Neural progenitor cell (in vitro differentiated cells): ENCODE measurements around the gene REXO5. TPM values are rescaled to one million over a fixed set of nuclear protein-coding genes. Genes with fewer than 3 reads are reported as not detected.

ENCODE experiments used
- DNase-seq: peaks from one replicate; pipeline ENCODE4 v3.0.0-alpha.2; 2016; ENCODE audit warnings: low spot score
- H2AFZ ChIP-seq: fragments of 200-600 bp; sonication (generic); replicated peaks from 2 replicates; pipeline ENCODE4 v1.6.1; 2016; ENCODE audit warnings: antibody characterized with exemption
- H3F3A ChIP-seq: fragments of 200-600 bp; sonication (generic); 2 replicates; pipeline ENCODE4 v1.6.1; 2016; ENCODE audit warnings: antibody characterized with exemption, low read depth
- H3K27ac ChIP-seq: fragments of 200-600 bp; sonication (generic); 2 replicates; pipeline ENCODE4 v1.5.1; 2016; ENCODE audit warnings: mild to moderate bottlenecking
- H3K27me3 ChIP-seq: fragments of 200-600 bp; sonication (generic); 2 replicates; pipeline ENCODE4 v1.6.1; 2016; ENCODE audit warnings: mild to moderate bottlenecking, moderate library complexity
- H3K36me3 ChIP-seq: fragments of 200-600 bp; sonication (generic); 2 replicates; pipeline ENCODE4 v1.5.1; 2016
- H3K4me1 ChIP-seq: fragments of 200-600 bp; sonication (generic); 2 replicates; pipeline ENCODE4 v1.6.1; 2016; ENCODE audit warnings: mixed run types
- H3K4me2 ChIP-seq: fragments of 200-600 bp; sonication (generic); 2 replicates; pipeline ENCODE4 v1.6.1; 2016
- H3K4me3 ChIP-seq: fragments of 200-600 bp; sonication (generic); 2 replicates; pipeline ENCODE4 v1.5.1; 2016
- H3K79me2 ChIP-seq: fragments of 200-600 bp; sonication (generic); 2 replicates; pipeline ENCODE4 v1.6.1; 2016; ENCODE audit warnings: low read depth
- H3K9ac ChIP-seq: fragments of 200-600 bp; sonication (generic); 2 replicates; pipeline ENCODE4 v1.6.1; 2016
- H3K9me3 ChIP-seq: fragments of 200-600 bp; sonication (generic); 2 replicates; pipeline ENCODE4 v1.5.1; 2016; ENCODE audit warnings: low read depth
- H4K20me1 ChIP-seq: fragments of 200-600 bp; sonication (generic); 2 replicates; pipeline ENCODE4 v1.6.1; 2016; ENCODE audit warnings: low read depth
- H3K27ac Mint-ChIP-seq: 3 replicates; pipeline ENCODE4 v1.8.0; 2021; ENCODE audit warnings: mixed read lengths
- H3K27me3 Mint-ChIP-seq: 2 replicates; pipeline ENCODE4 v1.8.0; 2022; ENCODE audit warnings: low read depth, mild to moderate bottlenecking, inconsistent platforms, moderate library complexity, mixed read lengths; ENCODE audit not compliant: insufficient read depth
- H3K36me3 Mint-ChIP-seq: 3 replicates; pipeline ENCODE4 v1.8.0; 2021; ENCODE audit warnings: mixed read lengths
- H3K4me1 Mint-ChIP-seq: 3 replicates; pipeline ENCODE4 v1.8.0; 2021; ENCODE audit warnings: mixed read lengths
- H3K4me3 Mint-ChIP-seq: 3 replicates; pipeline ENCODE4 v1.8.0; 2021; ENCODE audit warnings: mild to moderate bottlenecking, moderate library complexity, mixed read lengths
- H3K9me3 Mint-ChIP-seq: 3 replicates; pipeline ENCODE4 v1.8.0; 2020; ENCODE audit warnings: mixed read lengths
- EZH2 ChIP-seq: fragments of 200-600 bp; sonication (generic); IDR thresholded peaks from 2 replicates; pipeline ENCODE4 v1.6.1; 2017; ENCODE audit warnings: antibody characterized with exemption, mild to moderate bottlenecking, moderate library complexity
- EZH2phosphoT487 ChIP-seq: fragments of 200-600 bp; sonication (generic); IDR thresholded peaks from 2 replicates; pipeline ENCODE4 v1.6.1; 2017; ENCODE audit warnings: antibody characterized with exemption
- total RNA-seq: library from RNA; depleted of rRNA; stranded (reverse); fragments of >200 nt; gene quantifications from 2 replicates; pipeline ENCODE4 v1.2.3, GENCODE V29; 2015; ENCODE audit warnings: low replicate concordance
- TF ChIP-seq, protein P1 (sequence below): fragments of 200-600 bp; sonication (generic); IDR thresholded peaks from 2 replicates; pipeline ENCODE4 v1.5.1; 2017; ENCODE audit warnings: antibody characterized with exemption, mild to moderate bottlenecking

The REXO5 gene
- total RNA-seq, 1 donor from 2014 or later: 13.1 TPM

DNA sequence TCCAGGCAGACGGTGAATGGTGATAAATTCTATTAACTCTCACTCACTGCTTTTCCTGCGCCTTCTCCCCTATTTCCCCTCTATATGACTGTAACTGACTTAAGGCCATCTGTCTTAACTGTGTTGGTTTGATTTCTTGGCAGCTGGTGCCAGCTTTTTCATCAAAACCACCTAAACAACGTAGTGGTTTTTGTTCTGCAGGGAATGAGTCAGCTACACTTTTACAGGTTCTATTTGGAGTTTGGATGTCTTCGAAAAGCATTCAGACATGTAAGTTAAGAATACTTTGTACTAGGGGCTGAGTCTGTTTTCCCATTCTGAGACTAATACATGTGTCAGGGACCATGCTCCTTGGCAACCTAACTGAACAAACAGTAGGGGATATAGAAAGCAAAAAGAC, 8.5 kb downstream of the REXO5 start:
- H3K4me2 ChIP-seq: no peak overlapping the region
- no peaks in the 10 kb centered on the region for H3K9me3 Mint-ChIP-seq
- H3K4me1 Mint-ChIP-seq: no peaks in the 10 kb centered on the region
- no peak overlapping the region for H3K27ac ChIP-seq
- no peaks in the 10 kb centered on the region for H3K4me1 ChIP-seq
- no peaks in the 10 kb centered on the region for H3K27me3 Mint-ChIP-seq
- H3K4me3 ChIP-seq: no peak overlapping the region
- no peak for DNase-seq
- H4K20me1 ChIP-seq: no peaks in the 10 kb centered on the region
- no peak overlapping the region for H3K27ac Mint-ChIP-seq
- no peaks in the 10 kb centered on the region for H3K79me2 ChIP-seq
- H3K4me3 Mint-ChIP-seq: no peak overlapping the region
- H3K9ac ChIP-seq: no peak overlapping the region
- no peaks in the 10 kb centered on the region for H3F3A ChIP-seq
- no peak for TF ChIP-seq EZH2
- no peak overlapping the region for H2AFZ ChIP-seq
- H3K36me3 Mint-ChIP-seq: peaks cover 14% of the 10 kb centered on the region
- no peaks in the 10 kb centered on the region for H3K9me3 ChIP-seq
- peaks cover 7% of the 10 kb centered on the region for H3K36me3 ChIP-seq
- H3K27me3 ChIP-seq: no peaks in the 10 kb centered on the region

- Mint-ChIP-seq H3K36me3 (peaks cover 16% of the 10 kb centered on the region), H3K27ac (no peak overlapping the region), H3K27me3 (no peaks in the 10 kb centered on the region), H3K4me3 (no peak overlapping the region), H3K9me3 (no peaks in the 10 kb centered on the region), H3K4me1 (no peaks in the 10 kb centered on the region)
- Histone ChIP-seq H3K4me3 (no peak overlapping the region), H3K27me3 (no peaks in the 10 kb centered on the region), H3K4me1 (no peaks in the 10 kb centered on the region), H3K9ac (no peak overlapping the region), H3K79me2 (no peaks in the 10 kb centered on the region), H3K9me3 (no peaks in the 10 kb centered on the region), H3K36me3 (peaks cover 3% of the 10 kb centered on the region), H4K20me1 (no peaks in the 10 kb centered on the region), H2AFZ (no peak overlapping the region), H3F3A (no peaks in the 10 kb centered on the region), H3K27ac (no peak overlapping the region), H3K4me2 (no peak overlapping the region)
- DNase-seq: no peak
- TF ChIP-seq, protein P1, sequence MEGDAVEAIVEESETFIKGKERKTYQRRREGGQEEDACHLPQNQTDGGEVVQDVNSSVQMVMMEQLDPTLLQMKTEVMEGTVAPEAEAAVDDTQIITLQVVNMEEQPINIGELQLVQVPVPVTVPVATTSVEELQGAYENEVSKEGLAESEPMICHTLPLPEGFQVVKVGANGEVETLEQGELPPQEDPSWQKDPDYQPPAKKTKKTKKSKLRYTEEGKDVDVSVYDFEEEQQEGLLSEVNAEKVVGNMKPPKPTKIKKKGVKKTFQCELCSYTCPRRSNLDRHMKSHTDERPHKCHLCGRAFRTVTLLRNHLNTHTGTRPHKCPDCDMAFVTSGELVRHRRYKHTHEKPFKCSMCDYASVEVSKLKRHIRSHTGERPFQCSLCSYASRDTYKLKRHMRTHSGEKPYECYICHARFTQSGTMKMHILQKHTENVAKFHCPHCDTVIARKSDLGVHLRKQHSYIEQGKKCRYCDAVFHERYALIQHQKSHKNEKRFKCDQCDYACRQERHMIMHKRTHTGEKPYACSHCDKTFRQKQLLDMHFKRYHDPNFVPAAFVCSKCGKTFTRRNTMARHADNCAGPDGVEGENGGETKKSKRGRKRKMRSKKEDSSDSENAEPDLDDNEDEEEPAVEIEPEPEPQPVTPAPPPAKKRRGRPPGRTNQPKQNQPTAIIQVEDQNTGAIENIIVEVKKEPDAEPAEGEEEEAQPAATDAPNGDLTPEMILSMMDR: no peak
- TF ChIP-seq EZH2 (no peak), EZH2phosphoT487 (no peak)
Measured at GRCh38 chr16:20818929-20819585, 12.7 kb downstream of the REXO5 start.

DNA sequence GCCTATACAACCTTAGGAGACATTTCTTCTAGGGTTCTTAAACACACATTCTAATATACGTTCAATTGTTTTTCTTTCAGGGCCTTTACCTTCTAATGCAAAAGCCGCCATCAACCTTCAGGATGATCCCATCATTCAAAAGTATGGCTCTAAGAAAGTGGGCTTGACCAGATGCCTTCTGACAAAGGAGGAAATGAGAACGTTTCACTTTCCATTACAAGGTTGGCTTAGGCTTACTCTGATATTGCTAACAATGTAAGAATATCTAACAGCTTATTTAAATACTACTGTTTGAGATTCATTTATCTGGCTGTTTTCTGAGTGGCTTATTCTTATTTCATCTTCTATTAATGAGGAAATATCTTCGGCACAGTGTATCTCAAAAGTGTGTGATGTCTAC, 15.4 kb downstream of the REXO5 start:
- H3K27me3 ChIP-seq: no peaks in the 10 kb centered on the region

More for the DNA sequence above, 15.4 kb downstream of the REXO5 start:
- H3K36me3 ChIP-seq: no peaks in the 10 kb centered on the region
- DNase-seq: no peak
- Mint-ChIP-seq H3K4me3 (no peak overlapping the region), H3K9me3 (no peaks in the 10 kb centered on the region), H3K27ac (no peak overlapping the region), H3K36me3 (peaks cover 8% of the 10 kb centered on the region), H3K4me1 (no peaks in the 10 kb centered on the region), H3K27me3 (no peaks in the 10 kb centered on the region)
- no peaks in the 10 kb centered on the region for H4K20me1 ChIP-seq
- no peak overlapping the region for H3K9ac ChIP-seq
- H3K79me2 ChIP-seq: no peaks in the 10 kb centered on the region
- H3K9me3 ChIP-seq: no peaks in the 10 kb centered on the region
- no peak overlapping the region for H3K4me3 ChIP-seq
- no peaks in the 10 kb centered on the region for H3K4me1 ChIP-seq
- H3K4me2 ChIP-seq: no peak overlapping the region
- H2AFZ ChIP-seq: no peak overlapping the region
- TF ChIP-seq, protein P1: no peak
- TF ChIP-seq EZH2phosphoT487 (no peak), EZH2 (no peak)
- no peaks in the 10 kb centered on the region for H3F3A ChIP-seq
- no peak overlapping the region for H3K27ac ChIP-seq
